Measurements from ENCODE around the gene NCKAP5.

DNA sequence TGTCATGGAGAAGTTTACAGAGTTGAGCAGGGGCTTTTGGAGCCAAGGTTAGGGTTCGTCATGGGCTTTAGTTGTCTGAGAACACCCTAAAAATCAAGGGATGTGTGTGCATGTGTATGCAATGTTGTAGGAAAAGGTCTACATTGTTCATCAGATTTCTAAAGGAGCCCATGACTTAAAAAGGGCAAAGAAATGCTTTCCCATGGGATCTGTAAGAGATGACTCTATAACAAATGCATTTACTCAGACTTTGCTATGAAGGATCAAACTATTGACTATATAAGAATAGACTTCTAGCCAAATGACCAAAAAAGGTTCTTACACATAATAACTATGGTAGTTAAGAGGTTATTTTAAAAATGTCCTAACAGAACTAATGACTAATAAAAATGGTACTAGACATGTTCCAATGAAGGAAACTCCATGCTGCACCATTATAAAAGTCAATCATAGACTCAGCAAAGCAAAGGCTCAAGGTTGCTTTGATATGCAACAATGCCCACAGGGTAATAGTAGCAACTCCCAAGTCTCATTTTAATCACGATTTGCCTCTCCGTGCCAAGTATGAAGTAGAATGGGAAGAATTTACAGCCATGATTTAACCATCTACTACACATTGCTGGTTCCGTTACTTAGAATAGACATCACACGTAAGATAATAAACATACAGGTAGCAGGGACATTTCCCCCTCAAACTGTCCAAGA lies 158.5 kb downstream of the NCKAP5 start:
- TF ChIP-seq SMARCE1 (IDR thresholded peaks at IDR 0.05) (no peak), CBX3 (IDR thresholded peaks at IDR 0.05; ENCODE audit: borderline replicate concordance in 1 of 2, low read length in 2 of 2) (no peak), TEAD2 (tag; IDR thresholded peaks at IDR 0.05) (no peak), CTCF (IDR thresholded peaks at IDR 0.05 in 2 of 3, conservative IDR thresholded peaks at IDR 0.05 in 1 of 3; ENCODE audit: insufficient read depth in 2 of 3, low read depth in 1 of 3, low read length in 3 of 3) (no peak), YY1 (IDR thresholded peaks at IDR 0.05; ENCODE audit: borderline replicate concordance in 1 of 3, control insufficient read depth in 1 of 3, extremely low read depth in 1 of 3, insufficient read depth in 3 of 3, insufficient read length in 1 of 3, insufficient replicate concordance in 2 of 3, low read depth in 1 of 3, low read length in 2 of 3) (no peak), ZKSCAN1 (IDR thresholded peaks at IDR 0.05; ENCODE audit: low read depth, low read length) (no peak), ELF4 (CRISPR knock-in tag; IDR thresholded peaks at IDR 0.05) (no peak), NFRKB (IDR thresholded peaks at IDR 0.05; ENCODE audit: low read depth) (no peak), ZNF134 (CRISPR knock-in tag; conservative IDR thresholded peaks at IDR 0.05) (no peak), NR2F6 (CRISPR knock-in tag; IDR thresholded peaks at IDR 0.05) (no peak)
- TF ChIP-seq, protein P1, sequence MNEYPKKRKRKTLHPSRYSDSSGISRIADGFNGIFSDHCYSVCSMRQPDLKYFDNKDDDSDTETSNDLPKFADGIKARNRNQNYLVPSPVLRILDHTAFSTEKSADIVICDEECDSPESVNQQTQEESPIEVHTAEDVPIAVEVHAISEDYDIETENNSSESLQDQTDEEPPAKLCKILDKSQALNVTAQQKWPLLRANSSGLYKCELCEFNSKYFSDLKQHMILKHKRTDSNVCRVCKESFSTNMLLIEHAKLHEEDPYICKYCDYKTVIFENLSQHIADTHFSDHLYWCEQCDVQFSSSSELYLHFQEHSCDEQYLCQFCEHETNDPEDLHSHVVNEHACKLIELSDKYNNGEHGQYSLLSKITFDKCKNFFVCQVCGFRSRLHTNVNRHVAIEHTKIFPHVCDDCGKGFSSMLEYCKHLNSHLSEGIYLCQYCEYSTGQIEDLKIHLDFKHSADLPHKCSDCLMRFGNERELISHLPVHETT (CRISPR knock-in tag; conservative IDR thresholded peaks at IDR 0.05 in 1 of 2, IDR thresholded peaks at IDR 0.05 in 1 of 2) = no peak

Measured in K562 (cell line).